Lower leg skin (tissue), 3 donors: ENCODE results near the gene METTL24.

Experiments used
- CTCF ChIP-seq, 3 donors: fragments of 450-650 bp; IDR thresholded peaks; one replicate each; pipeline ENCODE4 v1.5.1; 2016; ENCODE audit warnings: antibody characterized with exemption in 3 of 3, mild to moderate bottlenecking in 3 of 3, moderate library complexity in 2 of 3
- POLR2A ChIP-seq, 2 donors: fragments of 450-650 bp; IDR thresholded peaks; one replicate each; pipeline ENCODE4 v1.6.1; 2016 to 2017; ENCODE audit warnings: antibody characterized with exemption in 2 of 2, mild to moderate bottlenecking in 1 of 2, moderate library complexity in 1 of 2

- TF ChIP-seq CTCF (IDR thresholded peaks at IDR 0.05) = no peak
- TF ChIP-seq POLR2A (IDR thresholded peaks at IDR 0.05) = no peak
These were observed 140.9 kb downstream of the METTL24 start for GRCh38 chr6:110217266-110217665.
